Osteoblast (primary cell): ENCODE data around the gene PDE4B. TPM values are rescaled to one million over a fixed set of nuclear protein-coding genes. Genes with fewer than 3 reads are reported as not detected.

Source experiments
- DNase-seq: peaks from one replicate; pipeline ENCODE4 v3.0.0; 2011; ENCODE audit warnings: low spot score, mixed read lengths; ENCODE audit not compliant: insufficient read length; ENCODE audit errors: missing footprints
- H2AFZ ChIP-seq: 2 replicates; pipeline ENCODE4 v1.6.0; 2011; ENCODE audit warnings: mild to moderate bottlenecking, low read length
- H3K27ac ChIP-seq: 2 replicates; pipeline ENCODE4 v1.5.1; 2011; ENCODE audit warnings: mild to moderate bottlenecking, low read depth, low read length, moderate library complexity
- H3K27me3 ChIP-seq: 2 replicates; pipeline ENCODE4 v1.6.0; 2012; ENCODE audit warnings: mild to moderate bottlenecking, control low read depth, inconsistent platforms, low read length, moderate library complexity; ENCODE audit not compliant: insufficient read depth
- H3K36me3 ChIP-seq: 2 replicates; pipeline ENCODE4 v1.5.1; 2011; ENCODE audit warnings: mild to moderate bottlenecking, low read length, control low read depth, moderate library complexity; ENCODE audit not compliant: insufficient read depth
- H3K4me1 ChIP-seq: 2 replicates; pipeline ENCODE4 v1.5.1; 2011; ENCODE audit warnings: mild to moderate bottlenecking, low read length, control low read depth, moderate library complexity; ENCODE audit not compliant: insufficient read depth
- H3K4me2 ChIP-seq: 2 replicates; pipeline ENCODE4 v1.6.0; 2011; ENCODE audit warnings: mild to moderate bottlenecking, low read length; ENCODE audit not compliant: insufficient read depth
- H3K4me3 ChIP-seq: fragments of 200-600 bp; sonication (generic); 3 replicates; pipeline ENCODE4 v1.5.1; 2012; ENCODE audit warnings: mild to moderate bottlenecking, low read length, inconsistent platforms; ENCODE audit not compliant: insufficient read depth
- H3K79me2 ChIP-seq: 2 replicates; pipeline ENCODE4 v1.6.0; 2012; ENCODE audit warnings: mild to moderate bottlenecking, low read length, control low read depth, inconsistent platforms; ENCODE audit not compliant: insufficient read depth
- H3K9me3 ChIP-seq: 2 replicates; pipeline ENCODE4 v1.5.1; 2011; ENCODE audit warnings: low read depth, low read length, control low read depth
- H4K20me1 ChIP-seq: 2 replicates; pipeline ENCODE4 v1.6.0; 2012; ENCODE audit warnings: mild to moderate bottlenecking, low read length, control low read depth; ENCODE audit not compliant: insufficient read depth
- CTCF ChIP-seq: IDR thresholded peaks from 2 replicates; pipeline ENCODE4 v1.5.1; 2011; ENCODE audit warnings: mild to moderate bottlenecking, low read depth, low read length, moderate library complexity; ENCODE audit errors: extremely low read depth
- total RNA-seq: library from RNA; depleted of rRNA; stranded (reverse); fragments of >200 nt; gene quantifications from 2 replicates; pipeline ENCODE4 v1.2.3, GENCODE V29; 2012

PDE4B gene
- total RNA-seq, 1 donor, result 21.4 TPM

GRCh38 chr1:66242646-66243547 lies 450.2 kb downstream of the PDE4B start:
- Histone ChIP-seq H3K27ac (peak overlapping the region; percentile 80), H3K36me3 (no peaks in the 10 kb centered on the region), H3K4me3 (no peak overlapping the region), H3K4me2 (peak overlapping the region; percentile 31), H3K27me3 (no peaks in the 10 kb centered on the region), H3K4me1 (peaks cover 30% of the 10 kb centered on the region), H4K20me1 (no peaks in the 10 kb centered on the region), H2AFZ (peak overlapping the region; percentile 56), H3K79me2 (no peaks in the 10 kb centered on the region), H3K9me3 (no peaks in the 10 kb centered on the region)
- no peak for DNase-seq
- TF ChIP-seq CTCF, result peak; percentile 100

GRCh38 chr1:66243548-66244130 lies 450.9 kb downstream of the PDE4B start:
- no peak for TF ChIP-seq CTCF
- no peak for DNase-seq
- Histone ChIP-seq H3K27me3 (no peaks in the 10 kb centered on the region), H3K4me1 (peaks cover 24% of the 10 kb centered on the region), H3K4me3 (no peak overlapping the region), H2AFZ (peak overlapping the region; percentile 32), H3K36me3 (no peaks in the 10 kb centered on the region), H3K4me2 (peak overlapping the region; percentile 31), H3K9me3 (no peaks in the 10 kb centered on the region), H4K20me1 (no peaks in the 10 kb centered on the region), H3K79me2 (no peaks in the 10 kb centered on the region), H3K27ac (peak overlapping the region; percentile 80)

- TF ChIP-seq CTCF, result no peak
- Histone ChIP-seq H3K4me2 (no peak overlapping the region), H3K4me3 (no peak overlapping the region), H3K79me2 (no peaks in the 10 kb centered on the region), H3K4me1 (peaks cover 24% of the 10 kb centered on the region), H3K27me3 (no peaks in the 10 kb centered on the region), H4K20me1 (no peaks in the 10 kb centered on the region), H2AFZ (no peak overlapping the region), H3K36me3 (no peaks in the 10 kb centered on the region), H3K27ac (no peak overlapping the region), H3K9me3 (no peaks in the 10 kb centered on the region)
- DNase-seq, result no peak
Observed at GRCh38 chr1:66244429-66244828, 451.7 kb downstream of the PDE4B start.

- no peak overlapping the region for H2AFZ ChIP-seq
- TF ChIP-seq CTCF, result no peak
- H3K4me3 ChIP-seq, result no peak overlapping the region
- H3K9me3 ChIP-seq, result no peaks in the 10 kb centered on the region
- H4K20me1 ChIP-seq, result no peaks in the 10 kb centered on the region
- no peak for DNase-seq
- H3K79me2 ChIP-seq, result no peaks in the 10 kb centered on the region
- no peaks in the 10 kb centered on the region for H3K36me3 ChIP-seq
- H3K4me2 ChIP-seq, result no peak overlapping the region
- H3K4me1 ChIP-seq, result peaks cover 24% of the 10 kb centered on the region
- no peaks in the 10 kb centered on the region for H3K27me3 ChIP-seq
- H3K27ac ChIP-seq, result no peak overlapping the region
Observed at GRCh38 chr1:66245691-66246090, 453.0 kb downstream of the PDE4B start.
